Measurements from ENCODE around the gene TRAF2. TPM values are rescaled to one million over a fixed set of nuclear protein-coding genes. Genes with fewer than 3 reads are reported as not detected.
A peak's percentile ranks its signal among the peaks of the same experiment; 100 is the strongest.

The TRAF2 gene
- total and polyA plus RNA-seq, 5 experiments from 2014 or later: 7.9 to 34.4 (median 24.4) TPM

GRCh38 chr9:136960212-136960937, 74.1 kb downstream of the TRAF2 start:
- Mint-ChIP-seq H3K4me1 (peaks cover 15 to 63% (median 49%) of the 10 kb centered on the region in 4 donors), H3K4me3 (peak overlapping the region in 9 of 10 donors; percentile 18 to 82 (median 69)), H3K27ac (peak overlapping the region; percentile 58 to 94 (median 88)), H3K27me3 (no peaks in the 10 kb centered on the region), H3K9me3 (peaks cover 0 to 11% (median 0%) of the 10 kb centered on the region in 9 donors), H3K36me3 (no peaks in the 10 kb centered on the region)
- ATAC-seq (peak; percentile 67 to 80), DNase-seq (no peak)
- POLR2A ChIA-PET: interaction anchor here (1.0 to 2.3 kb wide), 9 partner anchors 10 to 94 kb away, joined by 3 to 12 read pairs (median 5); partner anchors contain the start of genes C8G, PAXX and PTGDS

- no peak for ATAC-seq
- DNase-seq: no peak
- POLR2A ChIA-PET: interaction anchor here (1.0 to 2.3 kb wide), 5 partner anchors 10 to 32 kb away, joined by 4 to 12 read pairs (median 8); partner anchors contain the start of genes PAXX and PTGDS
- Mint-ChIP-seq H3K27ac (peak overlapping the region in 7 of 10 donors; percentile 27 to 93 (median 62)), H3K4me3 (peak overlapping the region in 5 of 10 donors; percentile 14 to 78 (median 63)), H3K9me3 (peaks cover 0 to 11% (median 0%) of the 10 kb centered on the region in 9 donors), H3K27me3 (no peaks in the 10 kb centered on the region), H3K36me3 (no peaks in the 10 kb centered on the region), H3K4me1 (peaks cover 19 to 67% (median 54%) of the 10 kb centered on the region in 4 donors)
Observed at GRCh38 chr9:136960938-136961275, 74.6 kb downstream of the TRAF2 start.

GRCh38 chr9:136961279-136962065, 75.2 kb downstream of the TRAF2 start:
- Mint-ChIP-seq H3K27me3 (no peaks in the 10 kb centered on the region), H3K4me1 (peaks cover 20 to 70% (median 57%) of the 10 kb centered on the region in 4 donors), H3K4me3 (peak overlapping the region in 4 of 10 donors; percentile 14 to 63 (median 24)), H3K36me3 (no peaks in the 10 kb centered on the region), H3K9me3 (peaks cover 0 to 7% (median 0%) of the 10 kb centered on the region in 9 donors), H3K27ac (peak overlapping the region in 8 of 10 donors; percentile 34 to 93 (median 46))
- no peak for DNase-seq
- POLR2A ChIA-PET: interaction anchor here (0.6 to 1.8 kb wide), 4 partner anchors 11 to 42 kb away, joined by 3 to 4 read pairs (median 4); no protein-coding TSS in a partner anchor
- ATAC-seq: no peak

GRCh38 chr9:136962163-136962562, 75.8 kb downstream of the TRAF2 start:
- Mint-ChIP-seq H3K27ac (peak overlapping the region in 5 of 10 donors; percentile 25 to 69 (median 38)), H3K4me3 (peak overlapping the region in 3 of 10 donors; percentile 1 to 24 (median 8)), H3K9me3 (peaks cover 0 to under 1% (median 0%) of the 10 kb centered on the region in 9 donors), H3K27me3 (no peaks in the 10 kb centered on the region), H3K36me3 (no peaks in the 10 kb centered on the region), H3K4me1 (peaks cover 18 to 66% (median 57%) of the 10 kb centered on the region in 4 donors)
- POLR2A ChIA-PET: interaction anchor here (0.8 to 1.8 kb wide), 3 partner anchors 10 to 16 kb away, joined by 3 to 4 read pairs (median 4); no protein-coding TSS in a partner anchor
- ATAC-seq (no peak), DNase-seq (no peak)

GRCh38 chr9:136962701-136963248, 76.5 kb downstream of the TRAF2 start:
- H3K4me3 Mint-ChIP-seq: peak overlapping the region in 1 of 10 donors; percentile 35
- no peaks in the 10 kb centered on the region for H3K27me3 Mint-ChIP-seq
- ATAC-seq (no peak), DNase-seq (no peak)
- peak overlapping the region; percentile 26 to 85 (median 71) for H3K27ac Mint-ChIP-seq
- H3K36me3 Mint-ChIP-seq: no peaks in the 10 kb centered on the region
- no peaks in the 10 kb centered on the region for H3K9me3 Mint-ChIP-seq
- H3K4me1 Mint-ChIP-seq: peaks cover 19 to 66% (median 58%) of the 10 kb centered on the region in 4 donors
- POLR2A ChIA-PET: interaction anchor here (0.6 to 1.8 kb wide), 4 partner anchors 9 to 84 kb away, joined by 3 to 5 read pairs (median 4); partner anchors contain the start of gene LCN12

GRCh38 chr9:136963341-136963740, 77.0 kb downstream of the TRAF2 start:
- H3K9me3 Mint-ChIP-seq: no peaks in the 10 kb centered on the region
- no peaks in the 10 kb centered on the region for H3K36me3 Mint-ChIP-seq
- DNase-seq (no peak), ATAC-seq (no peak)
- H3K27ac Mint-ChIP-seq: peak overlapping the region in 3 of 10 donors; percentile 26 to 79 (median 70)
- POLR2A ChIA-PET: interaction anchor here (0.6 to 1.8 kb wide), 3 partner anchors 9 to 84 kb away, joined by 3 to 5 read pairs (median 4); partner anchors contain the start of gene LCN12
- peaks cover 19 to 66% (median 55%) of the 10 kb centered on the region in 4 donors for H3K4me1 Mint-ChIP-seq
- H3K4me3 Mint-ChIP-seq: peak overlapping the region in 1 of 10 donors; percentile 35
- H3K27me3 Mint-ChIP-seq: no peaks in the 10 kb centered on the region

- POLR2A ChIA-PET: interaction anchor here (0.6 to 0.9 kb wide), 2 partner anchors 11 to 85 kb away, joined by 3 to 5 read pairs; partner anchors contain the start of gene LCN12
- Mint-ChIP-seq H3K27me3 (no peaks in the 10 kb centered on the region), H3K4me3 (no peak overlapping the region), H3K27ac (no peak overlapping the region), H3K4me1 (peaks cover 19 to 64% (median 52%) of the 10 kb centered on the region in 4 donors), H3K36me3 (no peaks in the 10 kb centered on the region), H3K9me3 (no peaks in the 10 kb centered on the region)
- DNase-seq (no peak), ATAC-seq (no peak)
Observed at GRCh38 chr9:136963751-136964150, 77.4 kb downstream of the TRAF2 start.

GRCh38 chr9:136964171-136964689, 77.9 kb downstream of the TRAF2 start:
- no peak for ATAC-seq
- POLR2A ChIA-PET: interaction anchor here (1.1 to 1.8 kb wide), 2 partner anchors 9 to 28 kb away, joined by 4 to 7 read pairs; partner anchors contain the start of gene PAXX
- Mint-ChIP-seq H3K4me1 (peaks cover 19 to 59% (median 50%) of the 10 kb centered on the region in 4 donors), H3K4me3 (peak overlapping the region in 4 of 10 donors; percentile 29 to 53 (median 44)), H3K36me3 (no peaks in the 10 kb centered on the region), H3K27me3 (no peaks in the 10 kb centered on the region), H3K9me3 (no peaks in the 10 kb centered on the region), H3K27ac (peak overlapping the region in 1 of 10 donors; percentile 18)
- DNase-seq: no peak

- H3K4me3 Mint-ChIP-seq: peak overlapping the region in 7 of 10 donors; percentile 19 to 76 (median 33)
- POLR2A ChIA-PET: interaction anchor here (1.1 to 1.8 kb wide), 3 partner anchors 10 to 27 kb away, joined by 4 to 7 read pairs (median 5); partner anchors contain the start of gene PAXX
- H3K27ac Mint-ChIP-seq: peak overlapping the region in 5 of 10 donors; percentile 56 to 94 (median 83)
- peaks cover 19 to 52% (median 46%) of the 10 kb centered on the region in 4 donors for H3K4me1 Mint-ChIP-seq
- ATAC-seq (no peak), DNase-seq (no peak)
- no peaks in the 10 kb centered on the region for H3K36me3 Mint-ChIP-seq
- H3K27me3 Mint-ChIP-seq: no peaks in the 10 kb centered on the region
- no peaks in the 10 kb centered on the region for H3K9me3 Mint-ChIP-seq
Observed at GRCh38 chr9:136964833-136965422, 78.6 kb downstream of the TRAF2 start.

- peak overlapping the region; percentile 22 to 94 (median 71) for H3K27ac Mint-ChIP-seq
- DNase-seq (peak in 1 of 10 donors; percentile 29), ATAC-seq (peak; percentile 59 to 72)
- H3K9me3 Mint-ChIP-seq: no peaks in the 10 kb centered on the region
- no peaks in the 10 kb centered on the region for H3K36me3 Mint-ChIP-seq
- H3K27me3 Mint-ChIP-seq: no peaks in the 10 kb centered on the region
- POLR2A ChIA-PET: interaction anchor here (0.6 to 1.8 kb wide), 4 partner anchors 8 to 276 kb away, joined by 3 to 7 read pairs (median 6); partner anchors contain the start of gene PAXX
- peaks cover 17 to 42% (median 36%) of the 10 kb centered on the region in 4 donors for H3K4me1 Mint-ChIP-seq
- H3K4me3 Mint-ChIP-seq: peak overlapping the region; percentile 59 to 89 (median 78)
Observed at GRCh38 chr9:136965771-136966484, 79.6 kb downstream of the TRAF2 start.
